ENCODE results near the gene GRIA3.

Gene GRIA3

GRCh38 chrX:123215397-123216089 is 31.5 kb downstream of the GRIA3 start:
- no peak overlapping the region for H3K27ac Mint-ChIP-seq
- no peak overlapping the region for H3K4me3 Mint-ChIP-seq
- no peak for DNase-seq (ENCODE audit: low spot score)
- no peaks in the 10 kb centered on the region for H3K27me3 Mint-ChIP-seq (ENCODE audit: low read depth)
- no peaks in the 10 kb centered on the region for H3K36me3 Mint-ChIP-seq (ENCODE audit: low read depth)
- H3K9me3 Mint-ChIP-seq = no peaks in the 10 kb centered on the region
- no peaks in the 10 kb centered on the region for H3K4me1 Mint-ChIP-seq (ENCODE audit: low read depth)

GRCh38 chrX:123217077-123217476 is 33.0 kb downstream of the GRIA3 start:
- DNase-seq (ENCODE audit: low spot score) = no peak
- H3K9me3 Mint-ChIP-seq = no peaks in the 10 kb centered on the region
- H3K4me3 Mint-ChIP-seq = no peak overlapping the region
- no peaks in the 10 kb centered on the region for H3K27me3 Mint-ChIP-seq (ENCODE audit: low read depth)
- H3K27ac Mint-ChIP-seq = no peak overlapping the region
- no peaks in the 10 kb centered on the region for H3K36me3 Mint-ChIP-seq (ENCODE audit: low read depth)
- H3K4me1 Mint-ChIP-seq (ENCODE audit: low read depth) = no peaks in the 10 kb centered on the region

GRCh38 chrX:123217728-123218127 is 33.6 kb downstream of the GRIA3 start:
- Mint-ChIP-seq H3K27ac (no peak overlapping the region), H3K27me3 (ENCODE audit: low read depth) (no peaks in the 10 kb centered on the region), H3K36me3 (ENCODE audit: low read depth) (no peaks in the 10 kb centered on the region), H3K4me3 (no peak overlapping the region), H3K9me3 (no peaks in the 10 kb centered on the region), H3K4me1 (ENCODE audit: low read depth) (no peaks in the 10 kb centered on the region)
- DNase-seq (ENCODE audit: low spot score) = no peak

GRCh38 chrX:123219916-123220315 is 35.8 kb downstream of the GRIA3 start:
- no peak for DNase-seq (ENCODE audit: low spot score)
- Mint-ChIP-seq H3K9me3 (no peaks in the 10 kb centered on the region), H3K27ac (no peak overlapping the region), H3K4me3 (no peak overlapping the region), H3K4me1 (ENCODE audit: low read depth) (no peaks in the 10 kb centered on the region), H3K27me3 (ENCODE audit: low read depth) (no peaks in the 10 kb centered on the region), H3K36me3 (ENCODE audit: low read depth) (no peaks in the 10 kb centered on the region)

DNA sequence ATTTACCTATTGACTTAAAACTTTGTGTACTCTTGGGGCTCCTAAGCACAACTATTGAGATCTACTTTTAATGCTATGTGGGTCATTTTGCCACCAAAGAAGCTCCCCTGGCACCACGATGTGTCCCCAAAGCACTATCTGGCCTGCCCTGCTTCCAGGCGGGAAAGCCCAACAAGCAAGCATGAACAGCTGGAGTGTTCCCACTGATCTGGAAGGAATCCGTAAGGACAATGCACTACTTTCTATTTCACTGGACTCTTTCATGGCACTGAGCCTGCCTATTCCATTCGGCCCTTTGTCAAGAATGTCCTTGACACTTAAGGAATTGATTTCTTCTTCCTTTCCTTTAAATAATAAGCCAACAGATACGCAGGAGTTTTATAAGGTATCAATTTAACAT is 38.8 kb downstream of the GRIA3 start:
- DNase-seq (ENCODE audit: low spot score) = no peak
- Mint-ChIP-seq H3K4me1 (ENCODE audit: low read depth) (no peaks in the 10 kb centered on the region), H3K4me3 (no peak overlapping the region), H3K9me3 (no peaks in the 10 kb centered on the region), H3K36me3 (ENCODE audit: low read depth) (no peaks in the 10 kb centered on the region), H3K27me3 (ENCODE audit: low read depth) (no peaks in the 10 kb centered on the region), H3K27ac (no peak overlapping the region)

DNA sequence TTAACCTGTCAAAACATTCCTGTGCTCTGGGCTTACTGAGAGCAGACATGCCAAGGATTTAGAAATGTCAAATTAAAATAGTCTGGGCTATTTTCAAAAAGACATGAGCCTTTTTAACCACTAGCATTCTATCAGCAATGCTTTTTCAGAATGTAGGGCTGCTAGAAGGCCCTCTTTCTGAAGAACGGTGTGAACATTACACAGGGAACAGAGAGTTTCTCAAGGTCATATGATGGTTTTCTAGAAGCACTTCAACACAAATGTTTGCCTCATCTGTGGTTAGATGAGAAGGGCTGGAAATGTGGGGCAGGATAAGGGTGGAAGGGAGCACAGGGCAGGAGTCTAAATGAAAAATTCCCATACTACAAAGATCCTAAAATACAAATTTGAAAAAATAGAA is 39.3 kb downstream of the GRIA3 start:
- H3K9me3 Mint-ChIP-seq = no peaks in the 10 kb centered on the region
- no peaks in the 10 kb centered on the region for H3K4me1 Mint-ChIP-seq (ENCODE audit: low read depth)
- H3K4me3 Mint-ChIP-seq = no peak overlapping the region
- DNase-seq (ENCODE audit: low spot score) = no peak
- no peak overlapping the region for H3K27ac Mint-ChIP-seq
- no peaks in the 10 kb centered on the region for H3K36me3 Mint-ChIP-seq (ENCODE audit: low read depth)
- no peaks in the 10 kb centered on the region for H3K27me3 Mint-ChIP-seq (ENCODE audit: low read depth)

- H3K4me3 Mint-ChIP-seq = no peak overlapping the region
- no peaks in the 10 kb centered on the region for H3K4me1 Mint-ChIP-seq (ENCODE audit: low read depth)
- H3K27ac Mint-ChIP-seq = no peak overlapping the region
- H3K9me3 Mint-ChIP-seq = no peaks in the 10 kb centered on the region
- no peaks in the 10 kb centered on the region for H3K36me3 Mint-ChIP-seq (ENCODE audit: low read depth)
- H3K27me3 Mint-ChIP-seq (ENCODE audit: low read depth) = no peaks in the 10 kb centered on the region
- no peak for DNase-seq (ENCODE audit: low spot score)
Observed at GRCh38 chrX:123223859-123224258, 39.8 kb downstream of the GRIA3 start.

- Mint-ChIP-seq H3K27ac (no peak overlapping the region), H3K4me1 (ENCODE audit: low read depth) (no peaks in the 10 kb centered on the region), H3K27me3 (ENCODE audit: low read depth) (no peaks in the 10 kb centered on the region), H3K9me3 (no peaks in the 10 kb centered on the region), H3K36me3 (ENCODE audit: low read depth) (no peaks in the 10 kb centered on the region), H3K4me3 (no peak overlapping the region)
- no peak for DNase-seq (ENCODE audit: low spot score)
Observed at GRCh38 chrX:123230798-123231197, 46.7 kb downstream of the GRIA3 start.

GRCh38 chrX:123236859-123237258 is 52.8 kb downstream of the GRIA3 start:
- Mint-ChIP-seq H3K27ac (no peak overlapping the region), H3K27me3 (ENCODE audit: low read depth) (no peaks in the 10 kb centered on the region), H3K4me1 (ENCODE audit: low read depth) (no peaks in the 10 kb centered on the region), H3K36me3 (ENCODE audit: low read depth) (no peaks in the 10 kb centered on the region), H3K9me3 (no peaks in the 10 kb centered on the region), H3K4me3 (no peak overlapping the region)
- DNase-seq (ENCODE audit: low spot score) = no peak

- DNase-seq (ENCODE audit: low spot score) = no peak
- Mint-ChIP-seq H3K4me1 (ENCODE audit: low read depth) (no peaks in the 10 kb centered on the region), H3K4me3 (no peak overlapping the region), H3K27me3 (ENCODE audit: low read depth) (no peaks in the 10 kb centered on the region), H3K27ac (no peak overlapping the region), H3K9me3 (no peaks in the 10 kb centered on the region), H3K36me3 (ENCODE audit: low read depth) (no peaks in the 10 kb centered on the region)
Observed at GRCh38 chrX:123237271-123237670, 53.2 kb downstream of the GRIA3 start.

- no peak for DNase-seq (ENCODE audit: low spot score)
- Mint-ChIP-seq H3K36me3 (ENCODE audit: low read depth) (no peaks in the 10 kb centered on the region), H3K27me3 (ENCODE audit: low read depth) (no peaks in the 10 kb centered on the region), H3K27ac (no peak overlapping the region), H3K4me3 (no peak overlapping the region), H3K9me3 (no peaks in the 10 kb centered on the region), H3K4me1 (ENCODE audit: low read depth) (no peaks in the 10 kb centered on the region)
Observed at GRCh38 chrX:123254457-123254856, 70.4 kb downstream of the GRIA3 start.

- Mint-ChIP-seq H3K27me3 (ENCODE audit: low read depth) (no peaks in the 10 kb centered on the region), H3K9me3 (no peaks in the 10 kb centered on the region), H3K36me3 (ENCODE audit: low read depth) (no peaks in the 10 kb centered on the region), H3K4me3 (no peak overlapping the region), H3K27ac (no peak overlapping the region), H3K4me1 (ENCODE audit: low read depth) (no peaks in the 10 kb centered on the region)
- no peak for DNase-seq (ENCODE audit: low spot score)
Observed at GRCh38 chrX:123256378-123256777, 72.3 kb downstream of the GRIA3 start.

- H3K36me3 Mint-ChIP-seq (ENCODE audit: low read depth) = no peaks in the 10 kb centered on the region
Observed at GRCh38 chrX:123260920-123261418, 76.9 kb downstream of the GRIA3 start.

GRCh38 chrX:123263270-123263669 is 79.2 kb downstream of the GRIA3 start:
- Mint-ChIP-seq H3K4me1 (ENCODE audit: low read depth) (no peaks in the 10 kb centered on the region), H3K9me3 (no peaks in the 10 kb centered on the region), H3K27me3 (ENCODE audit: low read depth) (no peaks in the 10 kb centered on the region), H3K4me3 (no peak overlapping the region), H3K36me3 (ENCODE audit: low read depth) (no peaks in the 10 kb centered on the region), H3K27ac (no peak overlapping the region)
- DNase-seq (ENCODE audit: low spot score) = no peak

More at GRCh38 chrX:123260920-123261418, 76.9 kb downstream of the GRIA3 start:
- no peak overlapping the region for H3K4me3 Mint-ChIP-seq
- no peak for DNase-seq (ENCODE audit: low spot score)
- H3K27me3 Mint-ChIP-seq (ENCODE audit: low read depth) = no peaks in the 10 kb centered on the region
- H3K27ac Mint-ChIP-seq = no peak overlapping the region
- H3K4me1 Mint-ChIP-seq (ENCODE audit: low read depth) = no peaks in the 10 kb centered on the region
- no peaks in the 10 kb centered on the region for H3K9me3 Mint-ChIP-seq

GRCh38 chrX:123263747-123264146 is 79.7 kb downstream of the GRIA3 start:
- H3K27me3 Mint-ChIP-seq (ENCODE audit: low read depth) = no peaks in the 10 kb centered on the region
- no peaks in the 10 kb centered on the region for H3K4me1 Mint-ChIP-seq (ENCODE audit: low read depth)
- H3K27ac Mint-ChIP-seq = no peak overlapping the region
- H3K4me3 Mint-ChIP-seq = no peak overlapping the region
- H3K36me3 Mint-ChIP-seq (ENCODE audit: low read depth) = no peaks in the 10 kb centered on the region
- no peak for DNase-seq (ENCODE audit: low spot score)
- H3K9me3 Mint-ChIP-seq = no peaks in the 10 kb centered on the region

All from T-helper 2 cell treated with Interferon-gamma antibody and Interleukin-4, amounts not matched to agents 5 μg/mL and 100 μg/mL, for 36 hours (primary cell).